Neural cell (in vitro differentiated cells): ENCODE results near the gene PSMG3. TPM values are rescaled to one million over a fixed set of nuclear protein-coding genes. Genes with fewer than 3 reads are reported as not detected.

Source experiments
- H2AFZ ChIP-seq: fragments of 200-600, 300-800 bp; sonication (generic), shearing (Covaris generic); 2 replicates; pipeline ENCODE4 v1.6.0; 2014; ENCODE audit warnings: low read depth, mild to moderate bottlenecking, antibody characterized with exemption, low read length, moderate library complexity
- H3F3A ChIP-seq: fragments of 200-600 bp; shearing (Covaris generic); 2 replicates; pipeline ENCODE4 v1.6.1; 2016; ENCODE audit warnings: mild to moderate bottlenecking, moderate library complexity, mixed read lengths, antibody characterized with exemption, low read length; ENCODE audit not compliant: insufficient read depth, poor library complexity, severe bottlenecking
- H3K27ac ChIP-seq: fragments of 200-600, 300-800 bp; sonication (generic), shearing (Covaris generic); 2 replicates; pipeline ENCODE4 v1.5.1; 2014; ENCODE audit warnings: mild to moderate bottlenecking, low read length, moderate library complexity
- H3K27me3 ChIP-seq: fragments of 300-800, 200-600 bp; sonication (generic), shearing (Covaris generic); 2 replicates; pipeline ENCODE4 v1.6.0; 2014; ENCODE audit warnings: mild to moderate bottlenecking, low read depth, low read length, moderate library complexity; ENCODE audit not compliant: insufficient read depth
- H3K36me3 ChIP-seq: fragments of 300-800, 200-600 bp; sonication (generic), shearing (Covaris generic); 2 replicates; pipeline ENCODE4 v1.5.1; 2014; ENCODE audit warnings: mild to moderate bottlenecking, antibody characterized with exemption, low read length, moderate library complexity; ENCODE audit not compliant: insufficient read depth
- H3K4me2 ChIP-seq: fragments of 300-800, 200-600 bp; sonication (generic), shearing (Covaris generic); 2 replicates; pipeline ENCODE4 v1.6.0; 2014; ENCODE audit warnings: mild to moderate bottlenecking, low read length
- H3K4me3 ChIP-seq: fragments of 300-800, 200-600 bp; sonication (generic), shearing (Covaris generic); 2 replicates; pipeline ENCODE4 v1.5.1; 2014; ENCODE audit warnings: mild to moderate bottlenecking, low read length, moderate library complexity
- H3K79me2 ChIP-seq: fragments of 200-600 bp; shearing (Covaris generic); replicated peaks from 2 replicates; pipeline ENCODE4 v1.6.0; 2014; ENCODE audit warnings: mild to moderate bottlenecking, low read length, moderate library complexity; ENCODE audit not compliant: insufficient read depth
- H3K9ac ChIP-seq: fragments of 300-800, 200-600 bp; sonication (generic), shearing (Covaris generic); 2 replicates; pipeline ENCODE4 v1.6.1; 2016; ENCODE audit warnings: mild to moderate bottlenecking, low read length, mixed read lengths
- H3K9me2 ChIP-seq: fragments of 200-600 bp; shearing (Covaris generic); 2 replicates; pipeline ENCODE4 v1.6.1; 2016; ENCODE audit warnings: mild to moderate bottlenecking, low read length, mixed read lengths; ENCODE audit not compliant: insufficient read depth
- H3K9me3 ChIP-seq: fragments of 200-600, 300-800 bp; sonication (generic), shearing (Covaris generic); 2 replicates; pipeline ENCODE4 v1.6.1; 2016; ENCODE audit warnings: mild to moderate bottlenecking, mixed run types, low read length, moderate library complexity, mixed read lengths
- H4K20me1 ChIP-seq: fragments of 200-600 bp; shearing (Covaris generic); 2 replicates; pipeline ENCODE4 v1.6.1; 2016; ENCODE audit warnings: mild to moderate bottlenecking, mixed run types; ENCODE audit not compliant: insufficient read depth
- EP300 ChIP-seq: fragments of 450-650 bp; conservative IDR thresholded peaks from 2 replicates; pipeline ENCODE4 v1.6.1; 2014; ENCODE audit warnings: antibody characterized with exemption, mild to moderate bottlenecking, moderate library complexity; ENCODE audit not compliant: poor library complexity, severe bottlenecking
- EZH2 ChIP-seq: fragments of 200-600, 300-800 bp; shearing (Covaris generic), sonication (generic); IDR thresholded peaks from 2 replicates; pipeline ENCODE4 v1.6.1; 2014; ENCODE audit warnings: antibody characterized with exemption, low read length, borderline replicate concordance, mild to moderate bottlenecking; ENCODE audit not compliant: insufficient read depth, poor library complexity, severe bottlenecking
- MXI1 ChIP-seq: fragments of 450-650 bp; conservative IDR thresholded peaks from 2 replicates; pipeline ENCODE4 v1.6.1; 2014; ENCODE audit warnings: antibody characterized with exemption, mild to moderate bottlenecking; ENCODE audit not compliant: poor library complexity, severe bottlenecking
- POLR2AphosphoS5 ChIP-seq: IDR thresholded peaks from 2 replicates; pipeline ENCODE4 v1.6.1; 2012
- RAD21 ChIP-seq: fragments of 450-650 bp; conservative IDR thresholded peaks from 2 replicates; pipeline ENCODE4 v1.6.1; 2014; ENCODE audit warnings: antibody characterized with exemption, mild to moderate bottlenecking, moderate library complexity
- SMC3 ChIP-seq: fragments of 450-650 bp; conservative IDR thresholded peaks from 2 replicates; pipeline ENCODE4 v1.6.1; 2014; ENCODE audit warnings: antibody characterized with exemption, mild to moderate bottlenecking, moderate library complexity; ENCODE audit not compliant: poor library complexity
- TAF1 ChIP-seq: IDR thresholded peaks from 2 replicates; pipeline ENCODE4 v1.6.1; 2012; ENCODE audit warnings: low read depth
- polyA plus RNA-seq: library from polyadenylated mRNA; depleted of rRNA; stranded (reverse); fragments of >200 nt; gene quantifications from 2 replicates; pipeline ENCODE4 v1.2.3, GENCODE V29; 2014
- TF ChIP-seq, protein P1 (sequence below): IDR thresholded peaks from 2 replicates; pipeline ENCODE4 v1.6.1; 2012; ENCODE audit warnings: borderline replicate concordance
- TF ChIP-seq, protein P2 (sequence below): fragments of 450-650 bp; IDR thresholded peaks from 2 replicates; pipeline ENCODE4 v1.5.1; 2014; ENCODE audit warnings: antibody characterized with exemption, mild to moderate bottlenecking, moderate library complexity; ENCODE audit not compliant: poor library complexity, severe bottlenecking

The PSMG3 gene
- polyA plus RNA-seq, 1 donor from 2014 or later = 50.6 TPM

DNA sequence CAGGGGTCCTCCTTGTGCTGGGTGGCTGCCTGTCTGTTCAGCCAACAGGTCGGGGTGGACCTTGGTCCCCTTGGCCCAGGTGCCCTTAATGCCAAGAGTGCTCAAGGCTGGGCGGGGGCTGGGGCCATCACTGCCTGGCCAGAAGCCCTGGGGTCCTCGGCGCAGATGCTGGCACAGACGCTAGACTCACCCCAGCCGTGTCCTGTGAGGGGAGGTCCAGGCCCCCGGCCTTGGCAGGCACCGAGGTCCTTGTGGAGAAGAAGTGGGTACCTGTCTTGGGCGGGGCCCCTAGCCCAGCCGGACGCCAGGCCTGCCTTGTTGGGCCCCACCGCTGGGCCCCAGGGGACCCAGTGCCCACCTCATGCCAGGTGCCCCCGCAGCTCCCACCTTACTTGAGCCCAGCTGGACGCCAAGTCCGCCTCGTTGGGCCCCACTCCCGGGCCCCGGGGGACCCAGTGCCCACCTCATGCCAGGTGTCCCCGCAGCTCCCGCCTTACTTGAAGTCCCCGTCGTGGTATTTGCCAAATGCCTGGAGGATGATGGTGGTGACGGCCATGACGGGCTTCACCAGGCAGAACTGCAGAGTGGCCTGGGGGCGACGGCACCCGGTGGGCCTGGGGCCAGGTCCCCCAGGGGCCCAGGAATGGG, 20.4 kb downstream of the PSMG3 start:
- Histone ChIP-seq H4K20me1 (no peaks in the 10 kb centered on the region), H3K9me2 (no peaks in the 10 kb centered on the region), H3K36me3 (no peaks in the 10 kb centered on the region), H3K4me2 (no peak overlapping the region), H3K9me3 (no peaks in the 10 kb centered on the region), H3F3A (no peaks in the 10 kb centered on the region), H3K27ac (no peak overlapping the region), H2AFZ (no peak overlapping the region), H3K4me3 (no peak overlapping the region), H3K79me2 (no peaks in the 10 kb centered on the region), H3K27me3 (no peaks in the 10 kb centered on the region), H3K9ac (no peak overlapping the region)
- TF ChIP-seq SMC3 (no peak), EZH2 (no peak), EP300 (no peak), RAD21 (no peak), POLR2AphosphoS5 (no peak), MXI1 (no peak)

DNA sequence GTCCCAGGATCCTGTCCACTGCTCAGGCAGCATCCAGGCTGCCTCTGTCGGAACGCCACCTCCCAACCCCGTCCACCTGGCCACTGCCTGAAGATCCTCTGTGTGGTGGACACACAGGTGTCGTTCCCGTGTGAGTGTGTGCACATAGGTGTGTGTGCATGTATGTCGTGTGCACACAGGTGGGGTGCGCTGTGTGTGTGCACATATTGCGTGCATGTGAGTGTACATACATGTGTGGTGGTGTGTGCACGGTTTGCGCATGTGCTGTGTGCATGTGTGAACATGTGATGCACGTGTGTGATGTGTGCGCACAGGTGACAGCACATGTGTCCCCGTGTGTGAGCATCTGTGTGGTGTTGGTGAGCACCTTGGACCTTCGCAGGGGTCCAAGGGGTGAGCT, 20.9 kb downstream of the PSMG3 start:
- no peaks in the 10 kb centered on the region for H3K9me3 ChIP-seq
- no peaks in the 10 kb centered on the region for H3K36me3 ChIP-seq
- H3K79me2 ChIP-seq = no peaks in the 10 kb centered on the region
- no peaks in the 10 kb centered on the region for H4K20me1 ChIP-seq
- no peak overlapping the region for H3K4me3 ChIP-seq
- H3K9ac ChIP-seq = no peak overlapping the region
- H3K27ac ChIP-seq = no peak overlapping the region
- no peaks in the 10 kb centered on the region for H3K9me2 ChIP-seq
- H3K27me3 ChIP-seq = no peaks in the 10 kb centered on the region
- H3K4me2 ChIP-seq = no peak overlapping the region
- no peak for TF ChIP-seq POLR2AphosphoS5
- no peak for TF ChIP-seq MXI1
- no peak for TF ChIP-seq TAF1
- TF ChIP-seq EP300 = no peak
- TF ChIP-seq RAD21 = no peak
- TF ChIP-seq, protein P1, sequence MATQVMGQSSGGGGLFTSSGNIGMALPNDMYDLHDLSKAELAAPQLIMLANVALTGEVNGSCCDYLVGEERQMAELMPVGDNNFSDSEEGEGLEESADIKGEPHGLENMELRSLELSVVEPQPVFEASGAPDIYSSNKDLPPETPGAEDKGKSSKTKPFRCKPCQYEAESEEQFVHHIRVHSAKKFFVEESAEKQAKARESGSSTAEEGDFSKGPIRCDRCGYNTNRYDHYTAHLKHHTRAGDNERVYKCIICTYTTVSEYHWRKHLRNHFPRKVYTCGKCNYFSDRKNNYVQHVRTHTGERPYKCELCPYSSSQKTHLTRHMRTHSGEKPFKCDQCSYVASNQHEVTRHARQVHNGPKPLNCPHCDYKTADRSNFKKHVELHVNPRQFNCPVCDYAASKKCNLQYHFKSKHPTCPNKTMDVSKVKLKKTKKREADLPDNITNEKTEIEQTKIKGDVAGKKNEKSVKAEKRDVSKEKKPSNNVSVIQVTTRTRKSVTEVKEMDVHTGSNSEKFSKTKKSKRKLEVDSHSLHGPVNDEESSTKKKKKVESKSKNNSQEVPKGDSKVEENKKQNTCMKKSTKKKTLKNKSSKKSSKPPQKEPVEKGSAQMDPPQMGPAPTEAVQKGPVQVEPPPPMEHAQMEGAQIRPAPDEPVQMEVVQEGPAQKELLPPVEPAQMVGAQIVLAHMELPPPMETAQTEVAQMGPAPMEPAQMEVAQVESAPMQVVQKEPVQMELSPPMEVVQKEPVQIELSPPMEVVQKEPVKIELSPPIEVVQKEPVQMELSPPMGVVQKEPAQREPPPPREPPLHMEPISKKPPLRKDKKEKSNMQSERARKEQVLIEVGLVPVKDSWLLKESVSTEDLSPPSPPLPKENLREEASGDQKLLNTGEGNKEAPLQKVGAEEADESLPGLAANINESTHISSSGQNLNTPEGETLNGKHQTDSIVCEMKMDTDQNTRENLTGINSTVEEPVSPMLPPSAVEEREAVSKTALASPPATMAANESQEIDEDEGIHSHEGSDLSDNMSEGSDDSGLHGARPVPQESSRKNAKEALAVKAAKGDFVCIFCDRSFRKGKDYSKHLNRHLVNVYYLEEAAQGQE = no peak
- TF ChIP-seq EZH2 = no peak
- no peaks in the 10 kb centered on the region for H3F3A ChIP-seq
- H2AFZ ChIP-seq = no peak overlapping the region

DNA sequence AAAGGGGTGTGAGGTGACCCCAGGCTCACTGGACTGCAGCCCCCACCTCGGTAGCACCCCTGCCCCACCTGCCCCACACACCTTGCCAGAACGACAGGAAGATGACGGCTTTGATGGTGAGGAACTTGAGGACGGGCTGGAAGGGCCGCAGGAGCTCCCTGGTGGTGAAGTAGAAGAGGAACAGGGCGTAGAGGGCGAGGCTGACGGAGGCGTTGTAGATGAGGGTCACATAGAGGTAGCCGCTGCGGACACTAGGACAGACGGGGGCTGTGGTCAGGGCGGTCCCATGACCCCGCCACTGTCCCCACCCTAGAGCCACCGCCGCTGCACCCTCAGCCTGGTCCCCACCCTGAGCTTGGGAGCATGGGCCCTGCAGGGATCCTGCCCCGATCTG, 21.4 kb downstream of the PSMG3 start:
- Histone ChIP-seq H3K4me2 (no peak overlapping the region), H3K9me3 (no peaks in the 10 kb centered on the region), H3K9ac (no peak overlapping the region), H3K27ac (no peak overlapping the region), H2AFZ (no peak overlapping the region), H3K36me3 (no peaks in the 10 kb centered on the region), H3F3A (no peaks in the 10 kb centered on the region), H3K9me2 (no peaks in the 10 kb centered on the region), H4K20me1 (no peaks in the 10 kb centered on the region), H3K4me3 (no peak overlapping the region), H3K27me3 (no peaks in the 10 kb centered on the region), H3K79me2 (no peaks in the 10 kb centered on the region)
- TF ChIP-seq TAF1 = no peak
- no peak for TF ChIP-seq POLR2AphosphoS5
- TF ChIP-seq EP300 = no peak
- TF ChIP-seq RAD21 = no peak
- TF ChIP-seq, protein P1 = no peak
- TF ChIP-seq EZH2 = no peak
- TF ChIP-seq MXI1 = no peak
- TF ChIP-seq, protein P2, sequence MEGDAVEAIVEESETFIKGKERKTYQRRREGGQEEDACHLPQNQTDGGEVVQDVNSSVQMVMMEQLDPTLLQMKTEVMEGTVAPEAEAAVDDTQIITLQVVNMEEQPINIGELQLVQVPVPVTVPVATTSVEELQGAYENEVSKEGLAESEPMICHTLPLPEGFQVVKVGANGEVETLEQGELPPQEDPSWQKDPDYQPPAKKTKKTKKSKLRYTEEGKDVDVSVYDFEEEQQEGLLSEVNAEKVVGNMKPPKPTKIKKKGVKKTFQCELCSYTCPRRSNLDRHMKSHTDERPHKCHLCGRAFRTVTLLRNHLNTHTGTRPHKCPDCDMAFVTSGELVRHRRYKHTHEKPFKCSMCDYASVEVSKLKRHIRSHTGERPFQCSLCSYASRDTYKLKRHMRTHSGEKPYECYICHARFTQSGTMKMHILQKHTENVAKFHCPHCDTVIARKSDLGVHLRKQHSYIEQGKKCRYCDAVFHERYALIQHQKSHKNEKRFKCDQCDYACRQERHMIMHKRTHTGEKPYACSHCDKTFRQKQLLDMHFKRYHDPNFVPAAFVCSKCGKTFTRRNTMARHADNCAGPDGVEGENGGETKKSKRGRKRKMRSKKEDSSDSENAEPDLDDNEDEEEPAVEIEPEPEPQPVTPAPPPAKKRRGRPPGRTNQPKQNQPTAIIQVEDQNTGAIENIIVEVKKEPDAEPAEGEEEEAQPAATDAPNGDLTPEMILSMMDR = no peak
- no peak for TF ChIP-seq SMC3
